K562 (cell line): ENCODE data around the gene SELPLG. TPM values are rescaled to one million over a fixed set of nuclear protein-coding genes. Genes with fewer than 3 reads are reported as not detected.

Experiments used
- ATF4 ChIP-seq: fragments of 450-650 bp; formaldehyde crosslinking; IDR thresholded peaks from 2 replicates; pipeline ENCODE4 v1.4.0; 2022; ENCODE audit warnings: mild to moderate bottlenecking, moderate library complexity
- BHLHE40 ChIP-seq: IDR thresholded peaks from 2 replicates; pipeline ENCODE4 v1.6.1; 2011; ENCODE audit warnings: low read length, improper control_type of control experiment
- CBX2 ChIP-seq: fragments of 200-600 bp; sonication (generic); IDR thresholded peaks from one replicate; pipeline ENCODE4 v1.6.1; 2012; ENCODE audit warnings: mild to moderate bottlenecking, low read length, inconsistent platforms; ENCODE audit not compliant: insufficient read depth, poor library complexity, severe bottlenecking
- DIDO1 ChIP-seq: fragments of 450-650 bp; IDR thresholded peaks from 2 replicates; pipeline ENCODE4 v1.6.1; 2016; ENCODE audit warnings: low read depth, missing biosample characterization, missing genetic modification characterization
- DMBX1 ChIP-seq: fragments of 250-450 bp; sonication (Bioruptor Pico); IDR thresholded peaks from 2 replicates; pipeline ENCODE4 v1.8.0; 2022; ENCODE audit warnings: inconsistent platforms, mild to moderate bottlenecking, moderate library complexity, borderline replicate concordance
- HDAC6 ChIP-seq: IDR thresholded peaks from 2 replicates; pipeline ENCODE4 v1.6.1; 2012; ENCODE audit warnings: low read depth, mild to moderate bottlenecking, control low read depth, inconsistent platforms, low read length, moderate library complexity
- KLF1 ChIP-seq: fragments of 450-650 bp; IDR thresholded peaks from 2 replicates; pipeline ENCODE4 v1.6.1; 2016; ENCODE audit warnings: missing genetic modification characterization, missing compliant biosample characterization
- MEF2D ChIP-seq: conservative IDR thresholded peaks from 2 replicates; pipeline ENCODE4 v1.6.1; 2016; ENCODE audit warnings: low read depth, missing genetic modification characterization, missing compliant biosample characterization
- MNT ChIP-seq, 2 experiments: fragments of 450-650 bp; conservative IDR thresholded peaks; 2 replicates each; pipeline ENCODE4 v1.6.1; 2017; ENCODE audit warnings: mild to moderate bottlenecking in 2 of 2, moderate library complexity in 2 of 2
- MYC ChIP-seq, 2 experiments: fragments of 250-450 bp in 1 of 2; sonication (Bioruptor Pico) in 1 of 2; IDR thresholded peaks; 2 replicates each; pipeline versions ENCODE4 v1.5.1 to v1.6.1; 2012 to 2021; ENCODE audit warnings: low read depth in 2 of 2, borderline replicate concordance in 1 of 2, improper control_type of control experiment in 1 of 2, low read length in 1 of 2, mild to moderate bottlenecking in 1 of 2, moderate library complexity in 1 of 2
- NFYB ChIP-seq: IDR thresholded peaks from 2 replicates; pipeline ENCODE4 v1.6.1; 2011; ENCODE audit warnings: mild to moderate bottlenecking, moderate library complexity; ENCODE audit not compliant: insufficient read length; ENCODE audit errors: extremely low read depth
- PPARD ChIP-seq: fragments of 250-450 bp; sonication (Bioruptor Pico); IDR thresholded peaks from 2 replicates; pipeline ENCODE4 v1.8.0; 2022; ENCODE audit warnings: inconsistent platforms, mild to moderate bottlenecking, moderate library complexity
- RBBP5 ChIP-seq: fragments of 200-600 bp; sonication (generic); IDR thresholded peaks from 2 replicates; pipeline ENCODE4 v1.6.1; 2012; ENCODE audit warnings: borderline replicate concordance, mild to moderate bottlenecking, low read length, control low read depth, inconsistent platforms; ENCODE audit not compliant: insufficient read depth, poor library complexity, severe bottlenecking
- SIN3B ChIP-seq: fragments of 450-650 bp; IDR thresholded peaks from 2 replicates; pipeline ENCODE4 v1.6.1; 2017; ENCODE audit warnings: low read depth, mild to moderate bottlenecking, moderate library complexity
- TAF7 ChIP-seq: fragments of 450-650 bp; IDR thresholded peaks from 2 replicates; pipeline ENCODE4 v1.6.1; 2016; ENCODE audit warnings: missing genetic modification characterization, missing compliant biosample characterization
- THRAP3 ChIP-seq: fragments of 450-650 bp; IDR thresholded peaks from 2 replicates; pipeline ENCODE4 v1.6.1; 2016; ENCODE audit warnings: mild to moderate bottlenecking, inconsistent platforms, borderline replicate concordance
- XRCC4 ChIP-seq: IDR thresholded peaks from one replicate; pipeline ENCODE4 v1.6.1; 2011; ENCODE audit not compliant: insufficient read depth, insufficient read length; ENCODE audit errors: extremely low read depth
- ZNF57 ChIP-seq: fragments of 450-650 bp; formaldehyde crosslinking; IDR thresholded peaks from 2 replicates; pipeline ENCODE4 v1.4.0; 2020; ENCODE audit warnings: mild to moderate bottlenecking, moderate library complexity
- ZNF609 ChIP-seq: sonication (generic); formaldehyde crosslinking; IDR thresholded peaks from 2 replicates; pipeline ENCODE4 v1.8.1; 2023; ENCODE audit warnings: missing genetic modification reagents, mild to moderate bottlenecking, borderline replicate concordance
- ZNF699 ChIP-seq: fragments of 250-450 bp; sonication (Bioruptor Pico); IDR thresholded peaks from 2 replicates; pipeline ENCODE4 v1.8.0; 2021; ENCODE audit warnings: mild to moderate bottlenecking, moderate library complexity; ENCODE audit not compliant: insufficient replicate concordance
- ZNF717 ChIP-seq: fragments of 250-450 bp; sonication (Bioruptor Pico); IDR thresholded peaks from 2 replicates; pipeline ENCODE4 v1.5.0; 2021
- polyA plus RNA-seq, 8 experiments: library from polyadenylated mRNA; depleted of rRNA in 4 of 8; stranded (reverse) in 5 of 8; unstranded in 3 of 8; fragments of >200 nt; fragmentation: Nextera tagmentation in 2 of 8; fragmentation: Illumina TruSeq in 1 of 8; extraction: Ambion mirVana in 2 of 8; extraction: Trizol in 1 of 8; gene quantifications; 2 replicates each; pipeline versions ENCODE4 v1.2.1 to v1.2.3, GENCODE V29; 2011 to 2014; ENCODE audit warnings: inconsistent platforms in 1 of 8, missing spikeins in 1 of 8
- total RNA-seq, 7 experiments: library from RNA; depleted of rRNA in 6 of 7; stranded (reverse); fragments of >200 nt in 6 of 7; fragmentation: Illumina TruSeq in 2 of 7; extraction: Trizol in 2 of 7; gene quantifications; 2 replicates each; pipeline versions ENCODE4 v1.2.1 to v1.2.3, GENCODE V29; 2011 to 2021; ENCODE audit warnings: low replicate concordance in 1 of 7

Gene SELPLG
- total and polyA plus RNA-seq, 9 of the 15 experiments (the other 6 are each of a cell fraction or from before 2014, with no cell fraction given), result 0.22 to 10.2 (median 1.7) TPM

- TF ChIP-seq DIDO1 (tag), result no peak
- no peak for TF ChIP-seq MEF2D (tag)
- peak; percentile 81 for TF ChIP-seq MYC (IDR thresholded peaks at IDR 0.05; ENCODE audit: low read depth, low read length)
- no peak for TF ChIP-seq MYC (CRISPR knock-in tag; IDR thresholded peaks at IDR 0.05; ENCODE audit: borderline replicate concordance, low read depth)
- 0 out of 4 replicates have a peak, but pooled peaks of 1 of the 2 experiments have one; percentile 29 for TF ChIP-seq MNT (conservative IDR thresholded peaks at IDR 0.05)
- TF ChIP-seq TAF7 (tag), result no peak
- no peak for TF ChIP-seq KLF1 (tag)
- TF ChIP-seq SIN3B, result no peak
- TF ChIP-seq ZNF717 (CRISPR knock-in tag), result no peak
- TF ChIP-seq ZNF609 (CRISPR knock-in tag), result no peak
- TF ChIP-seq XRCC4, result no peak
- TF ChIP-seq HDAC6, result no peak
- no peak for TF ChIP-seq CBX2
- no peak for TF ChIP-seq NFYB
- 0 out of 2 replicates have a peak, but pooled peaks have one; percentile 28 for TF ChIP-seq BHLHE40
- TF ChIP-seq PPARD, result no peak
- TF ChIP-seq DMBX1, result peak; percentile 18; the same call in 1 of the 2 replicates
- no peak for TF ChIP-seq THRAP3
- TF ChIP-seq ATF4 (CRISPR knock-in tag), result no peak
- no peak for TF ChIP-seq ZNF57 (CRISPR knock-in tag)
- TF ChIP-seq ZNF699 (CRISPR knock-in tag), result no peak
- TF ChIP-seq RBBP5, result no peak
These were observed 7.2 kb upstream of the SELPLG start (continued) for GRCh38 chr12:108640802-108641445.
